Measurements from ENCODE around the gene CFAP70.

- TF ChIP-seq NFYB (CRISPR knock-in tag; conservative IDR thresholded peaks at IDR 0.05; ENCODE audit: low read depth) (no peak), CBFB (CRISPR knock-in tag; IDR thresholded peaks at IDR 0.05; ENCODE audit: low read depth) (no peak), JUN (CRISPR knock-in tag; IDR thresholded peaks at IDR 0.05) (no peak), CREM (CRISPR knock-in tag; IDR thresholded peaks at IDR 0.05) (no peak), ZNF263 (CRISPR knock-in tag; IDR thresholded peaks at IDR 0.05; ENCODE audit: low read depth) (no peak), NR2C2 (CRISPR knock-in tag; IDR thresholded peaks at IDR 0.05) (no peak), FOXJ3 (CRISPR knock-in tag; IDR thresholded peaks at IDR 0.05; ENCODE audit: borderline replicate concordance) (no peak), NFE2L1 (CRISPR knock-in tag; IDR thresholded peaks at IDR 0.05) (no peak), USF2 (CRISPR knock-in tag; IDR thresholded peaks at IDR 0.05) (no peak), TEAD4 (CRISPR knock-in tag; IDR thresholded peaks at IDR 0.05) (no peak)
- TF ChIP-seq, protein P1, sequence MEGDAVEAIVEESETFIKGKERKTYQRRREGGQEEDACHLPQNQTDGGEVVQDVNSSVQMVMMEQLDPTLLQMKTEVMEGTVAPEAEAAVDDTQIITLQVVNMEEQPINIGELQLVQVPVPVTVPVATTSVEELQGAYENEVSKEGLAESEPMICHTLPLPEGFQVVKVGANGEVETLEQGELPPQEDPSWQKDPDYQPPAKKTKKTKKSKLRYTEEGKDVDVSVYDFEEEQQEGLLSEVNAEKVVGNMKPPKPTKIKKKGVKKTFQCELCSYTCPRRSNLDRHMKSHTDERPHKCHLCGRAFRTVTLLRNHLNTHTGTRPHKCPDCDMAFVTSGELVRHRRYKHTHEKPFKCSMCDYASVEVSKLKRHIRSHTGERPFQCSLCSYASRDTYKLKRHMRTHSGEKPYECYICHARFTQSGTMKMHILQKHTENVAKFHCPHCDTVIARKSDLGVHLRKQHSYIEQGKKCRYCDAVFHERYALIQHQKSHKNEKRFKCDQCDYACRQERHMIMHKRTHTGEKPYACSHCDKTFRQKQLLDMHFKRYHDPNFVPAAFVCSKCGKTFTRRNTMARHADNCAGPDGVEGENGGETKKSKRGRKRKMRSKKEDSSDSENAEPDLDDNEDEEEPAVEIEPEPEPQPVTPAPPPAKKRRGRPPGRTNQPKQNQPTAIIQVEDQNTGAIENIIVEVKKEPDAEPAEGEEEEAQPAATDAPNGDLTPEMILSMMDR (IDR thresholded peaks at IDR 0.05): no peak
- TF ChIP-seq, protein P2, sequence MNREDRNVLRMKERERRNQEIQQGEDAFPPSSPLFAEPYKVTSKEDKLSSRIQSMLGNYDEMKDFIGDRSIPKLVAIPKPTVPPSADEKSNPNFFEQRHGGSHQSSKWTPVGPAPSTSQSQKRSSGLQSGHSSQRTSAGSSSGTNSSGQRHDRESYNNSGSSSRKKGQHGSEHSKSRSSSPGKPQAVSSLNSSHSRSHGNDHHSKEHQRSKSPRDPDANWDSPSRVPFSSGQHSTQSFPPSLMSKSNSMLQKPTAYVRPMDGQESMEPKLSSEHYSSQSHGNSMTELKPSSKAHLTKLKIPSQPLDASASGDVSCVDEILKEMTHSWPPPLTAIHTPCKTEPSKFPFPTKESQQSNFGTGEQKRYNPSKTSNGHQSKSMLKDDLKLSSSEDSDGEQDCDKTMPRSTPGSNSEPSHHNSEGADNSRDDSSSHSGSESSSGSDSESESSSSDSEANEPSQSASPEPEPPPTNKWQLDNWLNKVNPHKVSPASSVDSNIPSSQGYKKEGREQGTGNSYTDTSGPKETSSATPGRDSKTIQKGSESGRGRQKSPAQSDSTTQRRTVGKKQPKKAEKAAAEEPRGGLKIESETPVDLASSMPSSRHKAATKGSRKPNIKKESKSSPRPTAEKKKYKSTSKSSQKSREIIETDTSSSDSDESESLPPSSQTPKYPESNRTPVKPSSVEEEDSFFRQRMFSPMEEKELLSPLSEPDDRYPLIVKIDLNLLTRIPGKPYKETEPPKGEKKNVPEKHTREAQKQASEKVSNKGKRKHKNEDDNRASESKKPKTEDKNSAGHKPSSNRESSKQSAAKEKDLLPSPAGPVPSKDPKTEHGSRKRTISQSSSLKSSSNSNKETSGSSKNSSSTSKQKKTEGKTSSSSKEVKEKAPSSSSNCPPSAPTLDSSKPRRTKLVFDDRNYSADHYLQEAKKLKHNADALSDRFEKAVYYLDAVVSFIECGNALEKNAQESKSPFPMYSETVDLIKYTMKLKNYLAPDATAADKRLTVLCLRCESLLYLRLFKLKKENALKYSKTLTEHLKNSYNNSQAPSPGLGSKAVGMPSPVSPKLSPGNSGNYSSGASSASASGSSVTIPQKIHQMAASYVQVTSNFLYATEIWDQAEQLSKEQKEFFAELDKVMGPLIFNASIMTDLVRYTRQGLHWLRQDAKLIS (CRISPR knock-in tag; IDR thresholded peaks at IDR 0.05; ENCODE audit: borderline replicate concordance): no peak
- TF ChIP-seq, protein P3, sequence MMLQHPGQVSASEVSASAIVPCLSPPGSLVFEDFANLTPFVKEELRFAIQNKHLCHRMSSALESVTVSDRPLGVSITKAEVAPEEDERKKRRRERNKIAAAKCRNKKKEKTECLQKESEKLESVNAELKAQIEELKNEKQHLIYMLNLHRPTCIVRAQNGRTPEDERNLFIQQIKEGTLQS (CRISPR knock-in tag; conservative IDR thresholded peaks at IDR 0.05): no peak
Measured at GRCh38 chr10:73205081-73205480, 153.6 kb downstream of the CFAP70 start.

Measured in WTC11 (cell line).